IMR-90 (cell line): ENCODE data around the gene SLC24A3. TPM values are rescaled to one million over a fixed set of nuclear protein-coding genes. Genes with fewer than 3 reads are reported as not detected.

Experiments used
- ATAC-seq: fragments of 200-7000 bp; cut with Tn5 transposase; 2 replicates; pipeline ENCODE4 v1.9.1; 2020; ENCODE audit warnings: low read depth, mild to moderate bottlenecking, moderate library complexity
- BruUV-seq: library from RNA; stranded (reverse); fragments of 400-500 nt; replicated peaks from 2 replicates; lab custom pipeline; 2021; lab: Mats Ljungman, UMichigan
- CTCF ChIA-PET: fragments of 300-600 bp; formaldehyde crosslinking; extraction: SDS; loops from one replicate; lab custom pipeline; 2021; ENCODE audit warnings: antibody characterized with exemption; lab: Yijun Ruan, JAX
- POLR2A ChIA-PET: fragments of 300-600 bp; sonication (Branson Sonifier 250); formaldehyde crosslinking; loops from one replicate; lab custom pipeline; 2022; ENCODE audit warnings: antibody characterized with exemption; ENCODE audit not compliant: unreplicated experiment; lab: Charles Lee
- DNase-seq: peaks from one replicate; pipeline ENCODE4 v3.0.0; 2013
- H2AFZ ChIP-seq: replicated peaks from 2 replicates; pipeline ENCODE3; 2013; ENCODE audit warnings: low read length, mild to moderate bottlenecking; ENCODE audit not compliant: poor library complexity
- H2AK5ac ChIP-seq: 2 replicates; pipeline ENCODE4 v1.6.1; 2013; ENCODE audit warnings: low read depth, low read length, inconsistent platforms
- H2AK9ac ChIP-seq: replicated peaks from 2 replicates; pipeline ENCODE3; 2013; ENCODE audit warnings: mild to moderate bottlenecking, low read depth, low read length, moderate library complexity; ENCODE audit not compliant: poor library complexity
- H2BK120ac ChIP-seq: 2 replicates; pipeline ENCODE4 v1.6.1; 2013; ENCODE audit warnings: low read depth, low read length, inconsistent platforms
- H2BK15ac ChIP-seq: 3 replicates; pipeline ENCODE4 v1.6.1; 2013; ENCODE audit warnings: low read depth, low read length, inconsistent platforms
- H2BK20ac ChIP-seq: 2 replicates; pipeline ENCODE4 v1.6.1; 2013; ENCODE audit warnings: low read depth, mild to moderate bottlenecking, inconsistent platforms, low read length, moderate library complexity
- H2BK5ac ChIP-seq: 2 replicates; pipeline ENCODE4 v1.6.1; 2013; ENCODE audit warnings: mild to moderate bottlenecking, low read depth, low read length, inconsistent platforms; ENCODE audit not compliant: poor library complexity, severe bottlenecking
- H3K14ac ChIP-seq: replicated peaks from 2 replicates; pipeline ENCODE4 v1.6.1; 2013; ENCODE audit warnings: low read depth, low read length, inconsistent platforms
- H3K18ac ChIP-seq: 2 replicates; pipeline ENCODE4 v1.6.1; 2013; ENCODE audit warnings: low read depth, low read length, control low read depth
- H3K23ac ChIP-seq: 2 replicates; pipeline ENCODE4 v1.6.1; 2013; ENCODE audit warnings: low read depth, low read length, inconsistent platforms
- H3K27ac ChIP-seq: 2 replicates; pipeline ENCODE4 v1.5.1; 2013; ENCODE audit warnings: mild to moderate bottlenecking, control low read depth, low read length; ENCODE audit not compliant: insufficient read depth
- H3K27me3 ChIP-seq: 2 replicates; pipeline ENCODE4 v1.6.1; 2013; ENCODE audit warnings: low read length; ENCODE audit not compliant: control insufficient read depth, insufficient read depth
- H3K36me3 ChIP-seq: 2 replicates; pipeline ENCODE4 v1.6.1; 2013; ENCODE audit warnings: low read length, mixed read lengths; ENCODE audit not compliant: control insufficient read depth, insufficient read depth
- H3K4ac ChIP-seq: 2 replicates; pipeline ENCODE4 v1.6.1; 2013; ENCODE audit warnings: low read depth, low read length, inconsistent platforms
- H3K4me1 ChIP-seq: 2 replicates; pipeline ENCODE4 v1.6.1; 2013; ENCODE audit warnings: low read length, mixed read lengths; ENCODE audit not compliant: control insufficient read depth, insufficient read depth
- H3K4me2 ChIP-seq: 2 replicates; pipeline ENCODE4 v1.6.1; 2013; ENCODE audit warnings: low read depth, mild to moderate bottlenecking, control low read depth, low read length, moderate library complexity
- H3K4me3 ChIP-seq: 2 replicates; pipeline ENCODE4 v1.5.1; 2013; ENCODE audit warnings: low read depth, mild to moderate bottlenecking, control low read depth, low read length, moderate library complexity; ENCODE audit not compliant: insufficient read depth
- H3K56ac ChIP-seq: 2 replicates; pipeline ENCODE4 v1.6.1; 2013; ENCODE audit warnings: low read length, inconsistent platforms; ENCODE audit not compliant: insufficient read depth; ENCODE audit errors: extremely low read depth
- H3K79me1 ChIP-seq, 2 experiments: 2 replicates each; pipeline ENCODE4 v1.6.1; 2013; ENCODE audit warnings: low read length in 2 of 2, inconsistent platforms in 1 of 2, low read depth in 1 of 2
- H3K9ac ChIP-seq: 2 replicates; pipeline ENCODE4 v1.6.1; 2013; ENCODE audit warnings: low read depth, low read length, control low read depth
- H3K9me1 ChIP-seq: 2 replicates; pipeline ENCODE4 v1.6.1; 2013; ENCODE audit warnings: low read length, inconsistent platforms; ENCODE audit not compliant: insufficient read depth
- H3K9me3 ChIP-seq: 2 replicates; pipeline ENCODE4 v1.6.1; 2013; ENCODE audit warnings: low read length; ENCODE audit not compliant: control insufficient read depth, insufficient read depth
- H4K20me1 ChIP-seq: 2 replicates; pipeline ENCODE4 v1.6.1; 2013; ENCODE audit warnings: low read length, inconsistent platforms; ENCODE audit not compliant: insufficient read depth
- H4K5ac ChIP-seq: 2 replicates; pipeline ENCODE4 v1.6.1; 2013; ENCODE audit warnings: mild to moderate bottlenecking, low read depth, low read length, control low read depth
- H4K8ac ChIP-seq, 2 experiments: 2 replicates each; pipeline ENCODE4 v1.6.1; 2013; ENCODE audit warnings: low read depth in 2 of 2, low read length in 2 of 2, control low read depth in 1 of 2, inconsistent platforms in 1 of 2
- H4K91ac ChIP-seq: 2 replicates; pipeline ENCODE4 v1.6.1; 2013; ENCODE audit warnings: low read depth, low read length, inconsistent platforms; ENCODE audit not compliant: insufficient read depth
- BHLHE40 ChIP-seq: fragments of 150-350 bp; IDR thresholded peaks from 2 replicates; pipeline ENCODE4 v1.6.1; 2016; ENCODE audit warnings: mild to moderate bottlenecking, low read depth, low read length
- CEBPB ChIP-seq: IDR thresholded peaks from 2 replicates; pipeline ENCODE4 v1.6.1; 2012; ENCODE audit warnings: low read depth, low read length, improper control_type of control experiment
- CHD1 ChIP-seq: IDR thresholded peaks from 2 replicates; pipeline ENCODE4 v1.6.1; 2012; ENCODE audit warnings: low read depth, low read length, improper control_type of control experiment
- CTCF ChIP-seq: conservative IDR thresholded peaks from 2 replicates; pipeline ENCODE4 v1.5.1; 2012; ENCODE audit warnings: mild to moderate bottlenecking, low read depth, low read length, improper control_type of control experiment
- FOS ChIP-seq: fragments of 150-350 bp; IDR thresholded peaks from 2 replicates; pipeline ENCODE4 v1.6.1; 2016; ENCODE audit warnings: low read depth, low read length
- MAFK ChIP-seq: IDR thresholded peaks from 2 replicates; pipeline ENCODE4 v1.6.1; 2012; ENCODE audit warnings: low read depth, low read length, improper control_type of control experiment
- MAZ ChIP-seq: IDR thresholded peaks from 2 replicates; pipeline ENCODE4 v1.6.1; 2012; ENCODE audit warnings: low read depth, mild to moderate bottlenecking, low read length, improper control_type of control experiment, moderate library complexity, borderline replicate concordance
- MXI1 ChIP-seq: IDR thresholded peaks from 2 replicates; pipeline ENCODE4 v1.6.1; 2012; ENCODE audit warnings: low read depth, mild to moderate bottlenecking, low read length, moderate library complexity, borderline replicate concordance
- RAD21 ChIP-seq: IDR thresholded peaks from 2 replicates; pipeline ENCODE4 v1.6.1; 2012; ENCODE audit warnings: low read length, improper control_type of control experiment
- RFX5 ChIP-seq: IDR thresholded peaks from 2 replicates; pipeline ENCODE4 v1.8.0; 2012; ENCODE audit warnings: low read depth, mild to moderate bottlenecking, low read length, moderate library complexity
- USF2 ChIP-seq: fragments of 150-350 bp; IDR thresholded peaks from 2 replicates; pipeline ENCODE4 v1.6.1; 2017; ENCODE audit warnings: mild to moderate bottlenecking, antibody characterized with exemption, low read length, low read depth
- WGBS, 2 experiments: methylation state at CpG; one replicate each; pipeline versions ENCODE4 v1.1.5 to v1.1.7; 2013; ENCODE audit warnings: missing lambda C conversion rate in 2 of 2; ENCODE audit not compliant: insufficient read length in 1 of 2; ENCODE audit errors: extremely low coverage in 2 of 2; 5-methylcytosine and 5-hydroxymethylcytosine counted together
- dilution Hi-C: fragments of 300-500 bp; cut with HindIII; formaldehyde crosslinking; loops from one replicate; pipeline ENCODE4 v1.14.3; 2018; ENCODE audit warnings: low sequenced_read_pairs; ENCODE audit not compliant: unreplicated experiment
- in situ Hi-C: fragments of 300-500 bp; cut with MboI; formaldehyde crosslinking; loops from 3 replicates; pipeline ENCODE4 v1.14.3; 2019; ENCODE audit warnings: low sequenced_read_pairs, inconsistent platforms, mixed read lengths
- intact Hi-C: fragments of 100-400 bp; cut with micrococcal nuclease; formaldehyde crosslinking; loops from 2 replicates; pipeline ENCODE4 v1.10.0; 2022
- polyA plus RNA-seq, 3 experiments: library from polyadenylated mRNA; depleted of rRNA; stranded (reverse); fragments of >200 nt; gene quantifications; 2 replicates each; pipeline ENCODE4 v1.2.3, GENCODE V29; 2012; ENCODE audit warnings: low replicate concordance in 1 of 3
- total RNA-seq: library from RNA; depleted of rRNA; stranded (reverse); fragments of >200 nt; gene quantifications from 2 replicates; pipeline ENCODE4 v1.2.3, GENCODE V29; 2012

Gene SLC24A3
- total and polyA plus RNA-seq, 2 of the 4 experiments (the other 2 are of a cell fraction) = not detected

- H4K8ac ChIP-seq = no peak overlapping the region
- H3K14ac ChIP-seq = no peak overlapping the region
- no peaks in the 10 kb centered on the region for H4K20me1 ChIP-seq
- no peak overlapping the region for H2BK120ac ChIP-seq
- no peak overlapping the region for H2BK5ac ChIP-seq
- no peak overlapping the region for H3K9ac ChIP-seq
- no peak overlapping the region for H3K18ac ChIP-seq
- no peak overlapping the region for H3K27ac ChIP-seq
- H3K9me1 ChIP-seq = no peaks in the 10 kb centered on the region
- H2AFZ ChIP-seq = no peak overlapping the region
- no peak for DNase-seq
- no peak overlapping the region for H4K91ac ChIP-seq
- no peaks in the 10 kb centered on the region for H3K79me1 ChIP-seq
- CTCF ChIA-PET = no interaction called here
- no TSS peak for BruUV-seq
- no peak overlapping the region for H2BK15ac ChIP-seq
- H3K4me2 ChIP-seq = no peak overlapping the region
- no peaks in the 10 kb centered on the region for H3K36me3 ChIP-seq
- dilution Hi-C loops (no loop called here), in situ Hi-C loops (no loop called here), intact Hi-C loops (no loop called here)
- no peak overlapping the region for H3K23ac ChIP-seq
- no peaks in the 10 kb centered on the region for H3K27me3 ChIP-seq
- no peak overlapping the region for H3K4ac ChIP-seq
- H4K5ac ChIP-seq = no peak overlapping the region
- no CpG with 5 or more reads among the region's 7 CpGs for WGBS, 2 experiments
- no peak overlapping the region for H3K56ac ChIP-seq
- H3K4me1 ChIP-seq = no peaks in the 10 kb centered on the region
- no peak overlapping the region for H2BK20ac ChIP-seq
- H3K9me3 ChIP-seq = no peaks in the 10 kb centered on the region
- ATAC-seq = no peak
- no peak overlapping the region for H2AK9ac ChIP-seq
- TF ChIP-seq CHD1 (no peak), RAD21 (no peak), BHLHE40 (no peak), CTCF (no peak), MAZ (no peak), MAFK (no peak), CEBPB (no peak), USF2 (no peak), MXI1 (no peak), FOS (no peak), RFX5 (no peak)
- H2AK5ac ChIP-seq = no peak overlapping the region
- POLR2A ChIA-PET = no interaction called here
- no peak overlapping the region for H3K4me3 ChIP-seq
These were observed 215.5 kb downstream of the SLC24A3 start for GRCh38 chr20:19427913-19428312.
